HG02884 (cell line): ENCODE data around the gene IMMP2L.
"Not testable (repeated sequence)": the region's sequence is repeated elsewhere in the genome, so short reads cannot be mapped to it uniquely, and the experiment has no call there.

Experiments used
- ATAC-seq: cut with Tn5 transposase; IDR thresholded peaks from one replicate; pipeline ENCODE4 v1.9.1; 2021; ENCODE audit warnings: mild to moderate bottlenecking, moderate library complexity; ENCODE audit not compliant: unreplicated experiment

IMMP2L gene

GRCh38 chr7:111091593-111092358, 470.5 kb downstream of the IMMP2L start:
- no peak for ATAC-seq

- ATAC-seq = no peak
Observed at GRCh38 chr7:111090846-111091245, 471.4 kb downstream of the IMMP2L start, which contains the start of gene LRRN3. Gene LRRN3 (plus strand): TSS chr7:111091127. CDS start chr7:111122773, 31,646 bp downstream.

- peak; percentile 36 for ATAC-seq
Observed at GRCh38 chr7:111089822-111090426, 472.4 kb downstream of the IMMP2L start.

GRCh38 chr7:111088328-111088727, 474.0 kb downstream of the IMMP2L start:
- no peak for ATAC-seq

- no peak for ATAC-seq
Observed at GRCh38 chr7:111086532-111086931, 475.8 kb downstream of the IMMP2L start.

GRCh38 chr7:111085356-111085755, 476.9 kb downstream of the IMMP2L start:
- ATAC-seq = no peak

GRCh38 chr7:111083413-111083812, 478.9 kb downstream of the IMMP2L start:
- peak; percentile 96 for ATAC-seq

- no peak for ATAC-seq
Observed at GRCh38 chr7:111082351-111082750, 479.9 kb downstream of the IMMP2L start.

GRCh38 chr7:111081546-111082267, 480.6 kb downstream of the IMMP2L start:
- ATAC-seq = no peak

GRCh38 chr7:111080495-111081105, 481.7 kb downstream of the IMMP2L start:
- peak; percentile 30 for ATAC-seq

- ATAC-seq = no peak
Observed at GRCh38 chr7:111077001-111077400, 485.3 kb downstream of the IMMP2L start.

- no peak for ATAC-seq
Observed at GRCh38 chr7:111076205-111076604, 486.1 kb downstream of the IMMP2L start.

GRCh38 chr7:111075498-111075897, 486.8 kb downstream of the IMMP2L start:
- ATAC-seq = no peak

GRCh38 chr7:111074748-111075146, 487.5 kb downstream of the IMMP2L start:
- ATAC-seq = no peak

- ATAC-seq = no peak
Observed at GRCh38 chr7:111074071-111074747, 488.1 kb downstream of the IMMP2L start.

- not testable (repeated sequence) for ATAC-seq
Observed at GRCh38 chr7:111072658-111073057, 489.6 kb downstream of the IMMP2L start.

- ATAC-seq = no peak
Observed at GRCh38 chr7:111071556-111071955, 490.7 kb downstream of the IMMP2L start.

GRCh38 chr7:111068618-111069017, 493.7 kb downstream of the IMMP2L start:
- ATAC-seq = no peak

GRCh38 chr7:111067682-111068081, 494.6 kb downstream of the IMMP2L start:
- no peak for ATAC-seq

GRCh38 chr7:111067251-111067650, 495.0 kb downstream of the IMMP2L start:
- no peak for ATAC-seq

- no peak for ATAC-seq
Observed at GRCh38 chr7:111063166-111063565, 499.1 kb downstream of the IMMP2L start.
